Osteocyte (in vitro differentiated cells): ENCODE measurements around the gene TPSD1. TPM values are rescaled to one million over a fixed set of nuclear protein-coding genes. Genes with fewer than 3 reads are reported as not detected.
"Not testable (repeated sequence)": the region's sequence is repeated elsewhere in the genome, so short reads cannot be mapped to it uniquely, and the experiment has no call there.

ENCODE experiments used
- DNase-seq: peaks from one replicate; pipeline ENCODE4 v3.0.0; 2021; ENCODE audit warnings: mixed read lengths; ENCODE audit not compliant: unreplicated experiment; ENCODE audit errors: extremely low spot score
- H3K27ac Mint-ChIP-seq: one replicate; pipeline ENCODE4 v1.8.0; 2021; ENCODE audit warnings: mild to moderate bottlenecking, mixed read lengths; ENCODE audit not compliant: unreplicated experiment
- H3K27me3 Mint-ChIP-seq: one replicate; pipeline ENCODE4 v1.8.0; 2021; ENCODE audit warnings: mixed read lengths; ENCODE audit not compliant: unreplicated experiment
- H3K36me3 Mint-ChIP-seq: one replicate; pipeline ENCODE4 v1.8.0; 2021; ENCODE audit warnings: mixed read lengths; ENCODE audit not compliant: unreplicated experiment
- H3K4me1 Mint-ChIP-seq: one replicate; pipeline ENCODE4 v1.8.0; 2021; ENCODE audit warnings: mixed read lengths; ENCODE audit not compliant: unreplicated experiment
- H3K4me3 Mint-ChIP-seq: one replicate; pipeline ENCODE4 v1.8.0; 2021; ENCODE audit warnings: mild to moderate bottlenecking, moderate library complexity, mixed read lengths; ENCODE audit not compliant: unreplicated experiment
- H3K9me3 Mint-ChIP-seq: one replicate; pipeline ENCODE4 v1.8.0; 2021; ENCODE audit warnings: mixed read lengths; ENCODE audit not compliant: unreplicated experiment
- total RNA-seq: library from RNA; stranded (reverse); gene quantifications from 2 replicates; pipeline ENCODE4 v1.2.1, GENCODE V29; 2021
- TF ChIP-seq, protein P1 (sequence below): fragments of 200-600 bp; sonication (generic); IDR thresholded peaks from 2 replicates; pipeline ENCODE4 v1.5.0; 2021; ENCODE audit warnings: antibody characterized with exemption, mild to moderate bottlenecking, moderate library complexity

TPSD1 gene
- total RNA-seq, 1 donor from 2014 or later, result not detected

GRCh38 chr16:1288813-1289476 lies 33.1 kb downstream of the TPSD1 start:
- Mint-ChIP-seq H3K27me3 (peaks cover 35% of the 10 kb centered on the region), H3K4me1 (no peaks in the 10 kb centered on the region), H3K27ac (no peak overlapping the region), H3K36me3 (no peaks in the 10 kb centered on the region), H3K9me3 (no peaks in the 10 kb centered on the region), H3K4me3 (no peak overlapping the region)
- TF ChIP-seq, protein P1, sequence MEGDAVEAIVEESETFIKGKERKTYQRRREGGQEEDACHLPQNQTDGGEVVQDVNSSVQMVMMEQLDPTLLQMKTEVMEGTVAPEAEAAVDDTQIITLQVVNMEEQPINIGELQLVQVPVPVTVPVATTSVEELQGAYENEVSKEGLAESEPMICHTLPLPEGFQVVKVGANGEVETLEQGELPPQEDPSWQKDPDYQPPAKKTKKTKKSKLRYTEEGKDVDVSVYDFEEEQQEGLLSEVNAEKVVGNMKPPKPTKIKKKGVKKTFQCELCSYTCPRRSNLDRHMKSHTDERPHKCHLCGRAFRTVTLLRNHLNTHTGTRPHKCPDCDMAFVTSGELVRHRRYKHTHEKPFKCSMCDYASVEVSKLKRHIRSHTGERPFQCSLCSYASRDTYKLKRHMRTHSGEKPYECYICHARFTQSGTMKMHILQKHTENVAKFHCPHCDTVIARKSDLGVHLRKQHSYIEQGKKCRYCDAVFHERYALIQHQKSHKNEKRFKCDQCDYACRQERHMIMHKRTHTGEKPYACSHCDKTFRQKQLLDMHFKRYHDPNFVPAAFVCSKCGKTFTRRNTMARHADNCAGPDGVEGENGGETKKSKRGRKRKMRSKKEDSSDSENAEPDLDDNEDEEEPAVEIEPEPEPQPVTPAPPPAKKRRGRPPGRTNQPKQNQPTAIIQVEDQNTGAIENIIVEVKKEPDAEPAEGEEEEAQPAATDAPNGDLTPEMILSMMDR, result no peak
- no peak for DNase-seq

DNA sequence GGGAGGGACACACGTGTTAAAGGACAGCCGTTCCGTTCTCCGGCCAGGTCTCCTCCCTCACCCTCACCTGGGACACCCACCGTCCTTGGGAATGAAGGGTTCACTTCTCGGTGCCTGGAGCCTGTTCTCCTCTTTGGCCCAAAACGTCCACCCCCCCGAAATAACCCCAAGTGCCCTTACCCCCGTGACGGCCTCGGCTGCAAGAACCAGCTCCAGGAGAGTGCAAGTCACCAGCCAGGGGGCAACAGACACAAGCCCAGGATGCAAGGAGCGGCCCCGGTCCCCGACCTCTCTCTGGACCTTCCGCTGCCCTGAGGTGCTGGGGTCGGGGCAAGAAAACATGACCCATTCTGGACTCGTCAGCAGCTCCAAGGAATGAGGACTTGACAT lies 33.6 kb downstream of the TPSD1 start:
- H3K27ac Mint-ChIP-seq, result no peak overlapping the region
- no peak overlapping the region for H3K4me3 Mint-ChIP-seq
- no peaks in the 10 kb centered on the region for H3K36me3 Mint-ChIP-seq
- peaks cover 41% of the 10 kb centered on the region for H3K27me3 Mint-ChIP-seq
- no peaks in the 10 kb centered on the region for H3K9me3 Mint-ChIP-seq
- no peak for DNase-seq
- no peaks in the 10 kb centered on the region for H3K4me1 Mint-ChIP-seq
- TF ChIP-seq, protein P1, result no peak

DNA sequence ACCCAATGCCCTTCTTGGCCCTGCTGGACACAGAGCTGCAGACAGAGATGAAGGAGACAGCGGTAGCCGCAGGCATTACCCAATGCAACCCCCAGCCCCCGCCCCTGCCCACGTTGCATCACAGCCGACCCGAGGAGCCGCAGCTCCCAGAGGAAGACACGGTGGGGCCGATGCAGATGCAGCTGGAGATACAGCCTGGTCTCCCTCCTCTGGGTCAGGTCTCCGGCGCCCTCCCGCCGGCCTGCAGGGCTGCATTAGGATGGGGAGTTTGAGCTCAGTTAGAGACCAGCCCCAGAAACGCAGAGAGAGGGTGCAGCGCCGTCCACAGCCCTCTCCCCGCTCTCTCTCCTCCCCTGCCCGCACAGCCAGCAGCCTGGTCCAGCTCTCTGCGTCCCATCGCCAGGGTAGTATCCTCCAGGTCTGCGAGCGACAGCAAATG lies 34.2 kb downstream of the TPSD1 start:
- Mint-ChIP-seq H3K36me3 (no peaks in the 10 kb centered on the region), H3K27me3 (peaks cover 42% of the 10 kb centered on the region), H3K4me1 (no peaks in the 10 kb centered on the region), H3K4me3 (no peak overlapping the region), H3K9me3 (no peaks in the 10 kb centered on the region), H3K27ac (no peak overlapping the region)
- TF ChIP-seq, protein P1, result no peak
- DNase-seq, result no peak

DNA sequence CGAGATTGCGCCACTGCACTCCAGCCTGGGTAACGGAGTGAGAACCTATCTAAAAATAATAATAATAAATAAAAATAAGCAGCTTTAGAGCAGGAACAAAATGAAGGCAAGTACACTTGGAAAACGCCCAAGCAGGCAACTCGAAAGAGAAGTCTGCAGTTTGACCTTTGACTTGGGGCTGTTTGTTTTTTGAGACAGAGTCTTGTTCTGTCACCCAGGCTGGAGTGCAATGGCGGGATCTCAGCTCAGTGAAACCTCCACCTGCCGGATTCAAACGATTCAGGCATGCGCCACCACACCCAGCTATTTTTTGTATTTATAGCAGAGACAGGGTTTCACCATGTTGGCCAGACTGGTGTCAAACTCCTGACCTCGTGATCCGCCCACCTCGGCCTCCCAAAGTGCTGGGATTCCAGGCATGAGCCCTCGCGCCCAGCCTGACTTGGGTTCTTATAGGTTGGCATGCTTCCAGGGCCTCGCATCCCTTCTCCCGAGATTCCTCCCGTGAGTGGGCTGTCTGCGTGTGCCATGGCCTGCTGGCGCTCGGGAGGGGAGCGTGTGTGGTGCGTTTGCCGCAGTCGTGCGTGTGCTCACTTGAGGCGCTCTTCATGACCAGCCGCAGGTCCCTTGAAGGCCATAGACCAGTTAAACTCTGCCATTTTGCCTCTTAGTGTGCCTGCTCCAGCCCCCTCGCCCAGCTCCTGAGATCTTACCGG lies 35.1 kb downstream of the TPSD1 start:
- Mint-ChIP-seq H3K36me3 (no peaks in the 10 kb centered on the region), H3K27ac (no peak overlapping the region), H3K4me3 (no peak overlapping the region), H3K9me3 (no peaks in the 10 kb centered on the region), H3K27me3 (peaks cover 43% of the 10 kb centered on the region), H3K4me1 (no peaks in the 10 kb centered on the region)
- TF ChIP-seq, protein P1, result no peak
- DNase-seq, result no peak

DNA sequence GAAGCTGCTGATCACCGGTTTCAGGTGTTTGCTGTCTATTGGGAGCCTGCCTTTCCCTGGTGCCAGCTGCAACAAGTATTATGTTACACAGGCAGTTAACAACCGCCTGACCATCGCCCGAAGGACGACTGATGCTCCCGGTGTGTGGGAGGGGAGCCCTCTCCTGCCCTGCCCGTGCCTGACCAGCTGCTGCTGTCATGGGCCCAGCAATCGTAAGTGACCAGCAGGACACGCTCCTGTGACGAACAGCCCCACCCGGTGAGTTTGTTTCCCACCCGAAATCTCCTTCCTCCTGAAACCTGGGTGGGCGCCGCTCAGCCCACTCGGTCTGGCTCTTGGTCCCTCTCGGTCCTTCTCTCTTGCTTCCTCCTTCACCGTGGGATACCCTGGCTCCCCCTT lies 35.7 kb downstream of the TPSD1 start:
- no peaks in the 10 kb centered on the region for H3K4me1 Mint-ChIP-seq
- DNase-seq, result no peak
- H3K4me3 Mint-ChIP-seq, result no peak overlapping the region
- no peaks in the 10 kb centered on the region for H3K36me3 Mint-ChIP-seq
- H3K27me3 Mint-ChIP-seq, result peaks cover 41% of the 10 kb centered on the region
- H3K27ac Mint-ChIP-seq, result no peak overlapping the region
- no peaks in the 10 kb centered on the region for H3K9me3 Mint-ChIP-seq
- TF ChIP-seq, protein P1, result no peak

- H3K27ac Mint-ChIP-seq, H3K4me1 Mint-ChIP-seq, H3K4me3 Mint-ChIP-seq, DNase-seq, H3K36me3 Mint-ChIP-seq, H3K9me3 Mint-ChIP-seq: not testable (repeated sequence)
- H3K27me3 Mint-ChIP-seq, result peaks cover 47% of the 10 kb centered on the region
Observed at GRCh38 chr16:1292208-1292607, 36.3 kb downstream of the TPSD1 start.

GRCh38 chr16:1292808-1293207 lies 36.9 kb downstream of the TPSD1 start:
- H3K27me3 Mint-ChIP-seq, result peaks cover 45% of the 10 kb centered on the region
- H3K9me3 Mint-ChIP-seq, H3K4me1 Mint-ChIP-seq, DNase-seq, H3K4me3 Mint-ChIP-seq, H3K27ac Mint-ChIP-seq, H3K36me3 Mint-ChIP-seq: not testable (repeated sequence)
